HepG2 (cell line): ENCODE results near the gene GNG7. TPM values are rescaled to one million over a fixed set of nuclear protein-coding genes. Genes with fewer than 3 reads are reported as not detected.

Source experiments
- ATF7-NPFF ChIP-seq: sonication (generic); formaldehyde crosslinking; IDR thresholded peaks from 2 replicates; pipeline ENCODE4 v1.8.1; 2023; ENCODE audit warnings: mild to moderate bottlenecking, low read depth, missing genetic modification reagents, moderate library complexity
- DNMT3B ChIP-seq: conservative IDR thresholded peaks from 2 replicates; pipeline ENCODE4 v1.6.1; 2016; ENCODE audit warnings: missing biosample characterization, control low read depth
- FOXA1 ChIP-seq, 2 experiments: fragments of 450-650 bp in 1 of 2; sonication (generic) in 1 of 2; formaldehyde crosslinking in 1 of 2; IDR thresholded peaks; 2 replicates each; pipeline versions ENCODE4 v1.4.0 to v1.6.1; 2016 to 2020; ENCODE audit warnings: missing genetic modification reagents in 1 of 2
- HMG20A ChIP-seq: IDR thresholded peaks from 2 replicates; pipeline ENCODE4 v1.6.1; 2016; ENCODE audit warnings: borderline replicate concordance
- HNRNPL ChIP-seq: fragments of 200-400 bp; formaldehyde crosslinking; IDR thresholded peaks from 2 replicates; pipeline ENCODE4 v1.6.1; 2017; ENCODE audit warnings: mild to moderate bottlenecking, low read depth, low read length
- JUND ChIP-seq: sonication (generic); formaldehyde crosslinking; IDR thresholded peaks from 2 replicates; pipeline ENCODE4 v1.8.0; 2022; ENCODE audit warnings: mild to moderate bottlenecking, missing genetic modification reagents
- KLF12 ChIP-seq: sonication (generic); formaldehyde crosslinking; IDR thresholded peaks from 2 replicates; pipeline ENCODE4 v1.4.0; 2020; ENCODE audit warnings: missing genetic modification reagents, borderline replicate concordance
- KLF13 ChIP-seq: sonication (generic); formaldehyde crosslinking; IDR thresholded peaks from 2 replicates; pipeline ENCODE4 v1.4.0; 2020; ENCODE audit warnings: mild to moderate bottlenecking, missing genetic modification reagents
- REPIN1 ChIP-seq: sonication (generic); formaldehyde crosslinking; IDR thresholded peaks from 2 replicates; pipeline ENCODE4 v1.8.0; 2022; ENCODE audit warnings: missing genetic modification reagents, low read depth, mild to moderate bottlenecking, borderline replicate concordance
- RXRB ChIP-seq: IDR thresholded peaks from 2 replicates; pipeline ENCODE4 v1.6.1; 2016; ENCODE audit warnings: borderline replicate concordance, missing genetic modification reagents, missing compliant biosample characterization
- SMAD1 ChIP-seq: sonication (generic); formaldehyde crosslinking; IDR thresholded peaks from 2 replicates; pipeline ENCODE4 v1.4.0; 2020; ENCODE audit warnings: missing genetic modification reagents, low read depth, mild to moderate bottlenecking, borderline replicate concordance
- SMYD3 ChIP-seq: sonication (generic); formaldehyde crosslinking; IDR thresholded peaks from 2 replicates; pipeline ENCODE4 v1.8.1; 2023; ENCODE audit warnings: mild to moderate bottlenecking, missing genetic modification reagents
- SP4 ChIP-seq: sonication (generic); formaldehyde crosslinking; IDR thresholded peaks from 2 replicates; pipeline ENCODE4 v1.8.1; 2023; ENCODE audit warnings: mild to moderate bottlenecking, missing genetic modification reagents
- STAG1 ChIP-seq: sonication (generic); formaldehyde crosslinking; IDR thresholded peaks from 2 replicates; pipeline ENCODE4 v1.4.0; 2020; ENCODE audit warnings: missing genetic modification reagents
- YEATS2 ChIP-seq: sonication (generic); formaldehyde crosslinking; IDR thresholded peaks from 2 replicates; pipeline ENCODE4 v1.4.0; 2020; ENCODE audit warnings: missing genetic modification reagents, borderline replicate concordance
- ZNF121 ChIP-seq: sonication (generic); formaldehyde crosslinking; IDR thresholded peaks from 2 replicates; pipeline ENCODE4 v1.5.0; 2020; ENCODE audit warnings: mild to moderate bottlenecking, missing genetic modification reagents
- ZNF33B ChIP-seq: sonication (generic); formaldehyde crosslinking; IDR thresholded peaks from 2 replicates; pipeline ENCODE4 v1.5.1; 2020; ENCODE audit warnings: mild to moderate bottlenecking, missing genetic modification reagents
- ZNF547 ChIP-seq: sonication (generic); formaldehyde crosslinking; IDR thresholded peaks from 2 replicates; pipeline ENCODE4 v1.5.1; 2020; ENCODE audit warnings: mild to moderate bottlenecking, missing genetic modification reagents
- ZNF761 ChIP-seq: sonication (generic); formaldehyde crosslinking; conservative IDR thresholded peaks from 2 replicates; pipeline ENCODE4 v1.4.0; 2020; ENCODE audit warnings: mild to moderate bottlenecking, missing genetic modification reagents
- ZSCAN21 ChIP-seq: sonication (generic); formaldehyde crosslinking; IDR thresholded peaks from 2 replicates; pipeline ENCODE4 v1.8.0; 2022; ENCODE audit warnings: mild to moderate bottlenecking, missing genetic modification reagents, moderate library complexity, borderline replicate concordance
- polyA plus RNA-seq, 8 experiments: library from polyadenylated mRNA; depleted of rRNA in 3 of 8; stranded (reverse) in 7 of 8; unstranded in 1 of 8; fragments of >200 nt; fragmentation: Illumina TruSeq in 4 of 8; extraction: Trizol in 4 of 8; gene quantifications; 2 replicates each; pipeline versions ENCODE4 v1.2.1 to v1.2.3, GENCODE V29; 2011 to 2016; ENCODE audit warnings: low read depth in 4 of 8, missing spikeins in 1 of 8, mixed read lengths in 1 of 8; ENCODE audit not compliant: insufficient read depth in 1 of 8
- total RNA-seq, 5 experiments: library from RNA; depleted of rRNA; stranded (reverse); fragments of >200 nt; fragmentation: Illumina TruSeq; extraction: Trizol; gene quantifications; 2 replicates each; pipeline ENCODE4 v1.2.3, GENCODE V29; 2016; ENCODE audit warnings: low read depth in 1 of 5
- TF ChIP-seq, protein P1 (sequence below): IDR thresholded peaks from 2 replicates; pipeline ENCODE4 v1.6.1; 2012; ENCODE audit warnings: inconsistent platforms
- TF ChIP-seq, protein P2 (sequence below): sonication (generic); formaldehyde crosslinking; IDR thresholded peaks from 2 replicates; pipeline ENCODE4 v1.4.0; 2020; ENCODE audit warnings: missing genetic modification reagents

GNG7 gene
- total and polyA plus RNA-seq, 2 of the 13 experiments (the other 11 are each of a cell fraction or from before 2014, with no cell fraction given) = 1.4 to 3.3 TPM

DNA sequence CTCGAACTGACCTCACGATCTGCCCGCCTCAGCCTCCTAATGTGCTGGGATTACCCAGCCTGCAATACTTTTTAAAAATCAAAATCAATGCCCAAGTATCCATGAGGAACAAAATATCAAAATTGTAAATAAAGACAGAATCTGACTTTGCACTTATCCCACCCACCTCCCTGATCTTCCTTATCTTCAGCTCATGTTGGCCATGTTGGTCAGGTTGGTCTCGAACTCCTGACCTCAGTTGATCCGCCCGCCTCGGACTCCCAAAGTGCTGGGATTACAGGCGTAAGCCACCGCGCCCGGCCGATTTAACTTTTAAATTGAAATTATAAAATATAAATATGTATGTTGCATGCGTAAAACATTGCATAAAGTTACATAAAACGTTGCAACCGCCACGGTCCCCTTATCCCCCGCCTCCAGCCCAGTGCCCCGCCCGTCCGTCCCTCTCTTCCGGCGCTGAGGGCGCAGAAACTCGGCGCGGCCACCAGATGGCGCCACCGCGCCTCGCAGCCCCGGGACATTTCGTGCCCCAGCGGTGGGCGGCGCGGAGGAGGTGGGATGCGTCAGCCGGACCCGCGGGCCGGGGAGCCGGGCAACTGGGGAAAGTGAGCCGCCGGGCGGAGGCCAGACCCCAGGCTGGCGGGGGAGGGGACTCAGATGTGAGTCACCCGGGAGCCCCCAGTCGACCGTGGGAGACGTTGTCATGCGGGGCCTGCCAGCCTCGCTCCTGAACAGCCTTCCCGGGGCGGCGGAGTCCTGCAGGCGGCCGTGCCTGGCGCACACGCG lies 228.1 kb downstream of the GNG7 start (continued):
- TF ChIP-seq HMG20A (CRISPR knock-in tag) = peak; percentile 45; the same call in 1 of the 2 replicates
- peak; percentile 52; the same call in 1 of the 2 replicates for TF ChIP-seq KLF12 (CRISPR knock-in tag)
- TF ChIP-seq YEATS2 = peak; percentile 58; the same call in 1 of the 2 replicates
- TF ChIP-seq SMAD1 (CRISPR knock-in tag) = peak; percentile 83; the same call in 1 of the 2 replicates
- peak; percentile 27; the same call in 1 of the 2 replicates for TF ChIP-seq SP4 (CRISPR knock-in tag)
- TF ChIP-seq, protein P1, sequence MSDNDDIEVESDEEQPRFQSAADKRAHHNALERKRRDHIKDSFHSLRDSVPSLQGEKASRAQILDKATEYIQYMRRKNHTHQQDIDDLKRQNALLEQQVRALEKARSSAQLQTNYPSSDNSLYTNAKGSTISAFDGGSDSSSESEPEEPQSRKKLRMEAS = 0 out of 2 replicates have a peak, but pooled peaks have one; percentile 21
- peak; percentile 31; the same call in 1 of the 2 replicates for TF ChIP-seq REPIN1 (CRISPR knock-in tag)
- 0 out of 2 replicates have a peak, but pooled peaks have one; percentile 67 for TF ChIP-seq KLF13 (CRISPR knock-in tag)
- peak; percentile 43; the same call in 1 of the 2 replicates for TF ChIP-seq ZNF121 (CRISPR knock-in tag)
- 0 out of 2 replicates have a peak, but pooled peaks have one; percentile 65 for TF ChIP-seq ZNF761 (CRISPR knock-in tag)
- no peak for TF ChIP-seq FOXA1 (IDR thresholded peaks at IDR 0.05)
- TF ChIP-seq FOXA1 (CRISPR knock-in tag; IDR thresholded peaks at IDR 0.05) = peak; percentile 23; the same call in 1 of the 2 replicates
- TF ChIP-seq ZSCAN21 (CRISPR knock-in tag) = no peak; the same call in 1 of the 2 replicates
- TF ChIP-seq ZNF547 (CRISPR knock-in tag) = peak; percentile 24; the same call in 1 of the 2 replicates
- TF ChIP-seq ZNF33B = peak; percentile 7; the same call in 1 of the 2 replicates
- TF ChIP-seq RXRB (CRISPR knock-in tag) = peak; percentile 76; the same call in 1 of the 2 replicates
- no peak for TF ChIP-seq SMYD3 (CRISPR knock-in tag)
- TF ChIP-seq ATF7-NPFF (CRISPR knock-in tag) = peak; percentile 43; the same call in 1 of the 2 replicates
- no peak for TF ChIP-seq JUND
- TF ChIP-seq, protein P2, sequence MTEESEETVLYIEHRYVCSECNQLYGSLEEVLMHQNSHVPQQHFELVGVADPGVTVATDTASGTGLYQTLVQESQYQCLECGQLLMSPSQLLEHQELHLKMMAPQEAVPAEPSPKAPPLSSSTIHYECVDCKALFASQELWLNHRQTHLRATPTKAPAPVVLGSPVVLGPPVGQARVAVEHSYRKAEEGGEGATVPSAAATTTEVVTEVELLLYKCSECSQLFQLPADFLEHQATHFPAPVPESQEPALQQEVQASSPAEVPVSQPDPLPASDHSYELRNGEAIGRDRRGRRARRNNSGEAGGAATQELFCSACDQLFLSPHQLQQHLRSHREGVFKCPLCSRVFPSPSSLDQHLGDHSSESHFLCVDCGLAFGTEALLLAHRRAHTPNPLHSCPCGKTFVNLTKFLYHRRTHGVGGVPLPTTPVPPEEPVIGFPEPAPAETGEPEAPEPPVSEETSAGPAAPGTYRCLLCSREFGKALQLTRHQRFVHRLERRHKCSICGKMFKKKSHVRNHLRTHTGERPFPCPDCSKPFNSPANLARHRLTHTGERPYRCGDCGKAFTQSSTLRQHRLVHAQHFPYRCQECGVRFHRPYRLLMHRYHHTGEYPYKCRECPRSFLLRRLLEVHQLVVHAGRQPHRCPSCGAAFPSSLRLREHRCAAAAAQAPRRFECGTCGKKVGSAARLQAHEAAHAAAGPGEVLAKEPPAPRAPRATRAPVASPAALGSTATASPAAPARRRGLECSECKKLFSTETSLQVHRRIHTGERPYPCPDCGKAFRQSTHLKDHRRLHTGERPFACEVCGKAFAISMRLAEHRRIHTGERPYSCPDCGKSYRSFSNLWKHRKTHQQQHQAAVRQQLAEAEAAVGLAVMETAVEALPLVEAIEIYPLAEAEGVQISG (CRISPR knock-in tag) = 0 out of 2 replicates have a peak, but pooled peaks have one; percentile 44
- peak; percentile 42; the same call in 1 of the 2 replicates for TF ChIP-seq HNRNPL
- TF ChIP-seq STAG1 = peak; percentile 98
- no peak for TF ChIP-seq DNMT3B (CRISPR knock-in tag)
